ENCODE data around the gene BAIAP2. TPM values are rescaled to one million over a fixed set of nuclear protein-coding genes. Genes with fewer than 3 reads are reported as not detected.

BAIAP2 gene
- total and polyA plus RNA-seq, 2 experiments from 2014 or later: 27.1 to 49.7 TPM

- H3K4me3 ChIP-seq: no peak overlapping the region
- H3K9me3 ChIP-seq (ENCODE audit: low read depth): no peaks in the 10 kb centered on the region
- peaks cover 28% of the 10 kb centered on the region for H3K4me1 ChIP-seq (ENCODE audit: insufficient read depth)
- no peaks in the 10 kb centered on the region for H3K27me3 ChIP-seq
- H3K36me3 ChIP-seq (replicated peaks; ENCODE audit: insufficient read depth, low read depth): no peaks in the 10 kb centered on the region
- no peaks in the 10 kb centered on the region for H4K20me1 ChIP-seq (ENCODE audit: insufficient read depth, poor library complexity, severe bottlenecking)
- no peak for DNase-seq (ENCODE audit: low spot score)
- H3K79me2 ChIP-seq: no peaks in the 10 kb centered on the region
- H3K27ac ChIP-seq: no peak overlapping the region
- H3K4me2 ChIP-seq: no peak overlapping the region
- no peak for TF ChIP-seq EZH2 (IDR thresholded peaks at IDR 0.05; ENCODE audit: borderline replicate concordance)
- no peak for TF ChIP-seq EZH2phosphoT487 (IDR thresholded peaks at IDR 0.05; ENCODE audit: low read depth, severe bottlenecking, unreplicated experiment)
- TF ChIP-seq, protein P1, sequence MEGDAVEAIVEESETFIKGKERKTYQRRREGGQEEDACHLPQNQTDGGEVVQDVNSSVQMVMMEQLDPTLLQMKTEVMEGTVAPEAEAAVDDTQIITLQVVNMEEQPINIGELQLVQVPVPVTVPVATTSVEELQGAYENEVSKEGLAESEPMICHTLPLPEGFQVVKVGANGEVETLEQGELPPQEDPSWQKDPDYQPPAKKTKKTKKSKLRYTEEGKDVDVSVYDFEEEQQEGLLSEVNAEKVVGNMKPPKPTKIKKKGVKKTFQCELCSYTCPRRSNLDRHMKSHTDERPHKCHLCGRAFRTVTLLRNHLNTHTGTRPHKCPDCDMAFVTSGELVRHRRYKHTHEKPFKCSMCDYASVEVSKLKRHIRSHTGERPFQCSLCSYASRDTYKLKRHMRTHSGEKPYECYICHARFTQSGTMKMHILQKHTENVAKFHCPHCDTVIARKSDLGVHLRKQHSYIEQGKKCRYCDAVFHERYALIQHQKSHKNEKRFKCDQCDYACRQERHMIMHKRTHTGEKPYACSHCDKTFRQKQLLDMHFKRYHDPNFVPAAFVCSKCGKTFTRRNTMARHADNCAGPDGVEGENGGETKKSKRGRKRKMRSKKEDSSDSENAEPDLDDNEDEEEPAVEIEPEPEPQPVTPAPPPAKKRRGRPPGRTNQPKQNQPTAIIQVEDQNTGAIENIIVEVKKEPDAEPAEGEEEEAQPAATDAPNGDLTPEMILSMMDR (IDR thresholded peaks at IDR 0.05; ENCODE audit: poor library complexity): no peak
- no peaks in the 10 kb centered on the region for H3K9me2 ChIP-seq (replicated peaks; ENCODE audit: insufficient read depth)
- 97% methylated on average over 10 of the region's 10 CpGs for WGBS (ENCODE audit: low lambda C conversion rate, missing lambda C conversion rate)
- H2AFZ ChIP-seq: no peak overlapping the region
Observed at GRCh38 chr17:81100668-81101067, 65.7 kb downstream of the BAIAP2 start.

GRCh38 chr17:81101614-81102306 lies 66.8 kb downstream of the BAIAP2 start:
- no peaks in the 10 kb centered on the region for H4K20me1 ChIP-seq (ENCODE audit: insufficient read depth, poor library complexity, severe bottlenecking)
- no peaks in the 10 kb centered on the region for H3K9me2 ChIP-seq (replicated peaks; ENCODE audit: insufficient read depth)
- no peak overlapping the region for H3K4me2 ChIP-seq
- no peaks in the 10 kb centered on the region for H3K27me3 ChIP-seq
- H3K27ac ChIP-seq: no peak overlapping the region
- no peaks in the 10 kb centered on the region for H3K9me3 ChIP-seq (ENCODE audit: low read depth)
- no peak overlapping the region for H2AFZ ChIP-seq
- TF ChIP-seq, protein P1 (IDR thresholded peaks at IDR 0.05; ENCODE audit: poor library complexity): peak; percentile 99
- TF ChIP-seq EZH2 (IDR thresholded peaks at IDR 0.05; ENCODE audit: borderline replicate concordance) (no peak), EZH2phosphoT487 (IDR thresholded peaks at IDR 0.05; ENCODE audit: low read depth, severe bottlenecking, unreplicated experiment) (no peak)
- H3K36me3 ChIP-seq (replicated peaks; ENCODE audit: insufficient read depth, low read depth): no peaks in the 10 kb centered on the region
- peak; percentile 93 for DNase-seq (ENCODE audit: low spot score)
- peaks cover 17% of the 10 kb centered on the region for H3K4me1 ChIP-seq (ENCODE audit: insufficient read depth)
- 52% methylated on average over 33 of the region's 33 CpGs for WGBS (ENCODE audit: low lambda C conversion rate, missing lambda C conversion rate)
- H3K79me2 ChIP-seq: no peaks in the 10 kb centered on the region
- H3K4me3 ChIP-seq: no peak overlapping the region

DNA sequence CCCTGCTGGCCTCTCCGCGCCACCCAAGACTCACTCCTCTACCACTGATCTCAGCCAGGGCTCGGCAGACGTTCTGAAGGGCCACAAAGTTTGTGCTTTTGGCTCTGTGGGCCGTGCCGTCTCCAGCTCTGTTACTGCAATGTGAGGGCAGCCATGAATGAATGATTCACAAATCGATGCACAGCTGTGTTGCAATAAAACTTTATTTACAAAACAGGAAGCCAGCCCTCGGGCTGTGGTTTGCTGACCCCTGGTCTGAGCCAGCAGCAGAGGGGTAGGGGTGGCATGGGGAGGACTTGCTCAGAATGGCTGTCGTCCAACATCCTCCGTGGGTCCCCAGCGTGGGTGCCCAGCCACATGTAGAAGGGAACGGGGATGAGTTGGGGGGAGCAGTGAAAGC lies 67.4 kb downstream of the BAIAP2 start:
- Histone ChIP-seq H3K27ac (no peak overlapping the region), H4K20me1 (ENCODE audit: insufficient read depth, poor library complexity, severe bottlenecking) (no peaks in the 10 kb centered on the region), H3K27me3 (no peaks in the 10 kb centered on the region), H3K4me2 (no peak overlapping the region), H3K9me2 (replicated peaks; ENCODE audit: insufficient read depth) (no peaks in the 10 kb centered on the region), H3K4me1 (ENCODE audit: insufficient read depth) (peaks cover 12% of the 10 kb centered on the region), H3K4me3 (no peak overlapping the region), H3K9me3 (ENCODE audit: low read depth) (no peaks in the 10 kb centered on the region), H2AFZ (no peak overlapping the region), H3K79me2 (no peaks in the 10 kb centered on the region), H3K36me3 (replicated peaks; ENCODE audit: insufficient read depth, low read depth) (no peaks in the 10 kb centered on the region)
- no peak for DNase-seq (ENCODE audit: low spot score)
- WGBS (ENCODE audit: low lambda C conversion rate, missing lambda C conversion rate): 94% methylated on average over 12 of the region's 12 CpGs
- no peak for TF ChIP-seq EZH2 (IDR thresholded peaks at IDR 0.05; ENCODE audit: borderline replicate concordance)
- TF ChIP-seq, protein P1 (IDR thresholded peaks at IDR 0.05; ENCODE audit: poor library complexity): no peak
- no peak for TF ChIP-seq EZH2phosphoT487 (IDR thresholded peaks at IDR 0.05; ENCODE audit: low read depth, severe bottlenecking, unreplicated experiment)

All from hepatocyte (in vitro differentiated cells).